HL-60 (cell line): ENCODE results near the gene TSACC.

Experiments used
- DNase-seq, 2 experiments: peaks; one replicate each; pipeline ENCODE4 v3.0.0-alpha.2; 2010 to 2020; ENCODE audit warnings: low read depth in 1 of 2, low spot score in 1 of 2
- H3K27ac ChIP-seq: fragments of 250-450 bp; sonication (Bioruptor Pico); replicated peaks from 2 replicates; pipeline ENCODE4 v1.5.1; 2020; ENCODE audit warnings: mild to moderate bottlenecking, moderate library complexity
- H3K27me3 ChIP-seq: fragments of 250-450 bp; sonication (Bioruptor Pico); 2 replicates; pipeline ENCODE4 v1.5.1; 2021; ENCODE audit warnings: mild to moderate bottlenecking, moderate library complexity; ENCODE audit not compliant: insufficient read depth, poor library complexity, severe bottlenecking
- H3K4me3 ChIP-seq: replicated peaks from 2 replicates; pipeline ENCODE4 v1.5.1; 2011; ENCODE audit warnings: mild to moderate bottlenecking, control low read depth, low read length; ENCODE audit not compliant: insufficient read depth
- CTCF ChIP-seq: IDR thresholded peaks from one replicate; pipeline ENCODE4 v1.5.1; 2011; ENCODE audit warnings: low read length, control low read depth, inconsistent platforms; ENCODE audit not compliant: insufficient read depth
- GABPA ChIP-seq: IDR thresholded peaks from 2 replicates; pipeline ENCODE4 v1.6.1; 2012; ENCODE audit warnings: low read depth
- POLR2AphosphoS5 ChIP-seq: IDR thresholded peaks from 2 replicates; pipeline ENCODE4 v1.6.1; 2012; ENCODE audit warnings: low read depth
- REST ChIP-seq: IDR thresholded peaks from 2 replicates; pipeline ENCODE4 v1.6.1; 2012; ENCODE audit warnings: low read depth; ENCODE audit not compliant: insufficient replicate concordance
- SPI1 ChIP-seq: IDR thresholded peaks from 2 replicates; pipeline ENCODE4 v1.6.1; 2012; ENCODE audit warnings: low read depth, mild to moderate bottlenecking, borderline replicate concordance

Gene TSACC

GRCh38 chr1:156379420-156380165 lies 41.3 kb downstream of the TSACC start:
- Histone ChIP-seq H3K27me3 (no peaks in the 10 kb centered on the region), H3K27ac (no peak overlapping the region), H3K4me3 (no peak overlapping the region)
- DNase-seq: no peak
- TF ChIP-seq CTCF: no peak
- TF ChIP-seq REST: no peak
- no peak for TF ChIP-seq SPI1
- no peak for TF ChIP-seq GABPA
- no peak for TF ChIP-seq POLR2AphosphoS5

GRCh38 chr1:156382561-156382960 lies 44.2 kb downstream of the TSACC start:
- Histone ChIP-seq H3K4me3 (no peak overlapping the region), H3K27me3 (peaks cover 8% of the 10 kb centered on the region), H3K27ac (no peak overlapping the region)
- no peak for DNase-seq
- TF ChIP-seq REST (no peak), SPI1 (no peak), CTCF (no peak), POLR2AphosphoS5 (no peak), GABPA (no peak)

GRCh38 chr1:156383023-156383422 lies 44.7 kb downstream of the TSACC start:
- no peak overlapping the region for H3K4me3 ChIP-seq
- DNase-seq: peak in 1 of 2 experiments; percentile 56
- H3K27me3 ChIP-seq: peaks cover 13% of the 10 kb centered on the region
- no peak for TF ChIP-seq GABPA
- peak; percentile 78 for TF ChIP-seq CTCF
- TF ChIP-seq REST: no peak
- H3K27ac ChIP-seq: no peak overlapping the region
